ENCODE results near the gene RAP1GAP. TPM values are rescaled to one million over a fixed set of nuclear protein-coding genes. Genes with fewer than 3 reads are reported as not detected.

RAP1GAP gene
- total RNA-seq (under 1 TPM; 0.20 to 0.44 TPM), total RNA-seq (0 to 3.9 (median 0.40) reads per million in 172 experiments)
- 0.04 TPM for polyA plus RNA-seq (2013, experiment 1 of 2)
- polyA plus RNA-seq (2013, experiment 2 of 2) = 0.12 TPM

- Histone ChIP-seq H3K27ac (ENCODE audit: low read depth in 1 of 2, low read length in 2 of 2) (no peak within 1 kb of the TSS), H3K9me3 (ENCODE audit: control insufficient read depth in 1 of 2, insufficient read depth in 1 of 2, low read length in 2 of 2) (peaks cover 0 to 18% of the 10 kb centered on the region in 2 experiments), H3K36me3 (ENCODE audit: insufficient read depth, low read length) (no peaks in the 10 kb centered on the region), H3K4me3 (ENCODE audit: low read length) (peak within 1 kb of the TSS; percentile 51), H3K4me1 (ENCODE audit: insufficient read depth, low read length) (peaks cover 25% of the 10 kb centered on the region), H3K27me3 (ENCODE audit: control insufficient read depth in 1 of 2, insufficient read depth in 2 of 2, low read length in 2 of 2) (peaks cover 36 to 40% of the 10 kb centered on the region in 2 experiments)
- DNase-seq = peak in 6 of 14 experiments; percentile 22 to 69 (median 46)
- POLR2A ChIA-PET = interaction anchor here (0.6 to 1.3 kb wide), 3 partner anchors 17 to 113 kb away, joined by 3 to 5 read pairs (median 3); partner anchors contain the start of gene USP48
- Mint-ChIP-seq H3K27me3 (peaks cover 35% of the 10 kb centered on the region), H3K4me1 (ENCODE audit: low read depth) (no peaks in the 10 kb centered on the region), H3K9me3 (no peaks in the 10 kb centered on the region), H3K36me3 (ENCODE audit: low read depth) (no peaks in the 10 kb centered on the region), H3K4me3 (peak within 1 kb of the TSS; percentile 54), H3K27ac (no peak within 1 kb of the TSS)
- CTCF ChIA-PET = no interaction called here
- intact Hi-C loops (cut with DNase I, micrococcal nuclease) = no loop called here
- peak; percentile 81 for ATAC-seq (ENCODE audit: poor library complexity)
- TF ChIP-seq CTCF (IDR thresholded peaks at IDR 0.05) = no peak
Observed at GRCh38 chr1:21669258-21670058, at the start of gene RAP1GAP. RAP1GAP (minus strand) TSS chr1:21669357; CDS start chr1:21620032, 49,325 bp downstream.

GRCh38 chr1:21716169-21716568 lies 47.0 kb upstream of the RAP1GAP start:
- no peaks in the 10 kb centered on the region for H3K9me3 ChIP-seq (ENCODE audit: control insufficient read depth in 1 of 2, insufficient read depth in 1 of 2, low read length in 2 of 2)
- no peak for TF ChIP-seq CTCF (IDR thresholded peaks at IDR 0.05)
- Mint-ChIP-seq H3K9me3 (no peaks in the 10 kb centered on the region), H3K4me1 (ENCODE audit: low read depth) (no peaks in the 10 kb centered on the region), H3K27ac (no peak overlapping the region), H3K4me3 (no peak overlapping the region), H3K27me3 (no peaks in the 10 kb centered on the region), H3K36me3 (ENCODE audit: low read depth) (peaks cover 91% of the 10 kb centered on the region)
- ChIA-PET POLR2A (no interaction called here), CTCF (no interaction called here)
- H3K4me1 ChIP-seq (ENCODE audit: insufficient read depth, low read length) = no peaks in the 10 kb centered on the region
- H3K27me3 ChIP-seq (ENCODE audit: control insufficient read depth in 1 of 2, insufficient read depth in 2 of 2, low read length in 2 of 2) = no peaks in the 10 kb centered on the region
- DNase-seq (no peak), ATAC-seq (ENCODE audit: poor library complexity) (no peak)
- H3K4me3 ChIP-seq (ENCODE audit: low read length) = no peak overlapping the region
- H3K27ac ChIP-seq (ENCODE audit: low read depth in 1 of 2, low read length in 2 of 2) = no peak overlapping the region
- intact Hi-C loops (cut with DNase I, micrococcal nuclease) = no loop called here
- peaks cover 82% of the 10 kb centered on the region for H3K36me3 ChIP-seq (ENCODE audit: insufficient read depth, low read length)

- no peak for ATAC-seq (ENCODE audit: poor library complexity)
- Mint-ChIP-seq H3K4me3 (no peak overlapping the region), H3K36me3 (ENCODE audit: low read depth) (peaks cover 68% of the 10 kb centered on the region), H3K27ac (no peak overlapping the region), H3K4me1 (ENCODE audit: low read depth) (no peaks in the 10 kb centered on the region), H3K27me3 (no peaks in the 10 kb centered on the region), H3K9me3 (no peaks in the 10 kb centered on the region)
- no peaks in the 10 kb centered on the region for H3K9me3 ChIP-seq (ENCODE audit: control insufficient read depth in 1 of 2, insufficient read depth in 1 of 2, low read length in 2 of 2)
- H3K27ac ChIP-seq (ENCODE audit: low read depth in 1 of 2, low read length in 2 of 2) = no peak overlapping the region
- DNase-seq = no peak
- no peak for TF ChIP-seq CTCF (IDR thresholded peaks at IDR 0.05)
- no peaks in the 10 kb centered on the region for H3K27me3 ChIP-seq (ENCODE audit: control insufficient read depth in 1 of 2, insufficient read depth in 2 of 2, low read length in 2 of 2)
- peaks cover 68% of the 10 kb centered on the region for H3K36me3 ChIP-seq (ENCODE audit: insufficient read depth, low read length)
- H3K4me3 ChIP-seq (ENCODE audit: low read length) = no peak overlapping the region
- intact Hi-C loops (cut with DNase I, micrococcal nuclease) = loop anchor here in 1 of 2 experiments (10.0 kb wide), 1 partner anchor 257 kb away; no protein-coding TSS in a partner anchor
- ChIA-PET CTCF (no interaction called here), POLR2A (no interaction called here)
- no peaks in the 10 kb centered on the region for H3K4me1 ChIP-seq (ENCODE audit: insufficient read depth, low read length)
Observed at GRCh38 chr1:21707891-21708290, 38.7 kb upstream of the RAP1GAP start.

All from CD4-positive, alpha-beta T cell (primary cell).